GM19193 (cell line): ENCODE data around the gene SV2C.

Source experiments
- POLR2A ChIP-seq: IDR thresholded peaks from 4 replicates; pipeline ENCODE4 v1.6.1; 2011; ENCODE audit not compliant: insufficient read depth, insufficient read length; ENCODE audit errors: extremely low read depth

The SV2C gene

DNA sequence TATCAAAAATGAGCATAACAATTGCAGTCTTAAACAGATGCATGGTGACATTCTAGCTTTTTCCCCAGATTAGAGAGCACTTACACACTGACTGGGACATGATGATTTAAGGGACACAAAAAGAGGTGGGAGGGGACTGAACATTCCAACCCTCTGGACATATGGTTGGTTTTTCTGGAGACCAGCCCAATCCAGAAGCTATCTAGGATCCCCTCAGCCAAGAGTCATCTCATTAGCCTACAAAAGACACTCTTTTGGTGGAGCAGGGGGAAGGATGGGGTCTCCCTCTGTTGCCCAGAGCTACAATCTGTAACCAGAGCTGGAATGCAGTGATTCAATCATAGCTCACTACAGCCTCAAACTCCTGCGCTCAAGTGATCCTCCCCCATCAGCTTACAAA lies 222.6 kb downstream of the SV2C start:
- TF ChIP-seq POLR2A: no peak

DNA sequence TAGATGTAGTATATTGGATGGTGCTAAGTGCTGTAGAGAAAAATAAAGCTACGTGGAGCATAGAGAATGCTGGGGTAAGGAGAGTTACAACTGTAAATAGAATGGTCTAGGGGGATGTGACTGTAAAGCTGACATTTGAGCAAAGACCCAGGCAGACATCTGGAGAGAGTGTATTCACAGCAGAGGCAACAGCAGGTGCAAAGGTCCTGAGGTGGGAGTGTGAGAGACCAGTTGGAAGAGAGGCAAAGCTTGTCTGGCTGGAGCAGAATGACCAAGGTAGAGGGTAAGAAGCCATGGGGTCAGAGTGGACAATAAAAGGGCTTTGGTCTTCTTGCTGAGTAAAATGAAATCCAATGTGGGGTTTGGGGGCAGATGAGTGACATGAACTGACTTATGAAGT lies 227.0 kb downstream of the SV2C start:
- TF ChIP-seq POLR2A: no peak

DNA sequence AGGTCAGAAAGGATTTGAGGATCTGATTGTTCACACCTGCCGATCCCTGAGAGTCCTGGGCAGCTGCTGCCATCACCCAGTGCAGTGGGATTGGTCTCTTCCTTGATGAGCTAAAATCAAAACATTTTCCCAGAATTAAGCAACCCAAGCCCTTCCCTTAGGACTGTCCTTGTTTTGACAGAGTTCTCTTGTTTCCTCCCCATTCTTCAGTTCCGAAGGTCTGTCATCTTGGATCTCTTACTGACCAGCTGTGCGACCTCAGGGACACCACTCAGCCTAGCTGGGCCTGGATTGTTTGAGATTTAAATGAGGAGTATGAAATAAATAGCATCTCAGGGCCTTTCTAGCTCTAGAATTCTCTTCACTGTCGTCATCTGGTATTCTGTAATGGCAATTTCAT lies 229.6 kb downstream of the SV2C start:
- no peak for TF ChIP-seq POLR2A

DNA sequence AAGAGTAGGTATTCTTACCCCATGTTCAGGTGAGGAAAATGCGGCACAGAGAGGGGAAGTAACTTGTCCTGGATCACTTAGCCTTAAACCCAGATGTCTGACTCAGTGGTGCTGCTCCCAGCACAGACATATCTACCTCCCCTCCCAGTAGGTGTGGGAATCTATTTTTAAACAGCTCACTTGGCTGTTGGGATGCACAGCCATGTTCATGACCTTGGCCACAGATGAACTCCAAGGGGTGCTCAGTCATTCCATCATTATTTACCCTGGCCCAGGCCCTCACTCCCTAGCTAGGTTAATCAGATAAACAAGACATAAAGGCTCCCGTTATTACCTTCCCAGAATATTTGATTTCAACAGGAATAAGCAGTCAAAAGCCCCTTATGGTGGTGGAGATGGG lies 231.5 kb downstream of the SV2C start:
- no peak for TF ChIP-seq POLR2A

DNA sequence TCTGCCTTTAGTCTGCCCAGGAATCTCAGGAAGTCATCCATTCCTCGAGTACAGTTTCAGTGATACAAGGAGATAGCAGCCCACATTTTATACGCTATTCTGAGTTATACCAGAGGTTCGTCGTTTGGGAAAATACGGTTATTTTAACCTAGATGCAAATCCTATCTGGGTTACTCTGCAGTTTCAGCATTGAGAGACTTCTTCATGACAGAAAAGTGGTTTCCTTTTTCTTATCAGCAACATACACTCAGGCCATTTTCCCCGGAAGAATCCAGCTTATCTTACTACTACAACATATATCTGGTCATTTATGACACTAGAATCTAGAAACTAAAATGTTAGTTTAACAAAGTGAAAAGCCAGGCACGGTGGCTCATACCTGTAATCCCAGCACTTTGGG lies 236.5 kb downstream of the SV2C start:
- no peak for TF ChIP-seq POLR2A

DNA sequence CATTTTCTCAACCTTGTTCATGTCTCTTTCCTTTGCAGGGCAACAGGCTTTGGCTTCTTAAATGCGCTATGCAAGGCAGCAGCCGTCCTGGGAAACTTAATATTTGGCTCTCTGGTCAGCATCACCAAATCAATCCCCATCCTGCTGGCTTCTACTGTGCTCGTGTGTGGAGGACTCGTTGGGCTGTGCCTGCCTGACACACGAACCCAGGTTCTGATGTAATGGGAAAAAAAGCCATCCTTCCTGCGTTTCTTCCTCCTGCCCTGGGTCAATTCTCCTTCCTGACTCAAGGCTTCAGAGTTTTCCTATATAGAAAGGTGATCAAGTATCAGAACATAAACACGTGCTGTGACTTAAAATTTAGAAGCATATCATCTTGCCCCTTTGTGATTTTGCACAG lies 242.1 kb downstream of the SV2C start:
- TF ChIP-seq POLR2A: no peak

DNA sequence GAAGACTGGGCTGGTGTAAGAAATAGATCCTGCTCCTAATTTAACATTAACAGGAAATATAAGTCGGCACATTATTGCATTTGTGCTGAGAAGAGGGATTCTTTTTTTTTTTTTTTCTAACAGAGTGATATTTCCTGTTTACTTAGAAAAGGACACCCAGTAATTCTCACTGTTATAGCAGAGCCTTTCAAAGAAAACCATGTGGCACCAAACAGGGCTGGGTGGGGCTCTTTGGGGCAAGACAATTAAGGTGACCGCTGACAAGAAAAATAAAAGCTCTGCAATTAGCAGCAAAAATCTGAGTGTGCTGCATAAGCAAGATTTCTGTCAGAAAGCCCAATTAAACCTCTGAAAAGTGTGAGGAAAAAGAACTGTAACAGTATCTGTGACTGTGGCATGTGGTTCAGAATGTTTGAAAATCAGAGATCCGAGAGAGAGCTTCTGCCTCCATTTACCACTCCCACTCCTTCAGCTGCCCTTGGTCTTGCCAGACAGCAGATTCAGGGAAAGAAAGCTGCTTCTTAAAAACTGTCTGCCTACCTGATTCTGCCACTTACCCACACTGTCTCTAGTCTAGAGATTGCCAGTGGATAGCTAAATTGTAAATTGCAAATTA lies 242.8 kb downstream of the SV2C start:
- TF ChIP-seq POLR2A: no peak

DNA sequence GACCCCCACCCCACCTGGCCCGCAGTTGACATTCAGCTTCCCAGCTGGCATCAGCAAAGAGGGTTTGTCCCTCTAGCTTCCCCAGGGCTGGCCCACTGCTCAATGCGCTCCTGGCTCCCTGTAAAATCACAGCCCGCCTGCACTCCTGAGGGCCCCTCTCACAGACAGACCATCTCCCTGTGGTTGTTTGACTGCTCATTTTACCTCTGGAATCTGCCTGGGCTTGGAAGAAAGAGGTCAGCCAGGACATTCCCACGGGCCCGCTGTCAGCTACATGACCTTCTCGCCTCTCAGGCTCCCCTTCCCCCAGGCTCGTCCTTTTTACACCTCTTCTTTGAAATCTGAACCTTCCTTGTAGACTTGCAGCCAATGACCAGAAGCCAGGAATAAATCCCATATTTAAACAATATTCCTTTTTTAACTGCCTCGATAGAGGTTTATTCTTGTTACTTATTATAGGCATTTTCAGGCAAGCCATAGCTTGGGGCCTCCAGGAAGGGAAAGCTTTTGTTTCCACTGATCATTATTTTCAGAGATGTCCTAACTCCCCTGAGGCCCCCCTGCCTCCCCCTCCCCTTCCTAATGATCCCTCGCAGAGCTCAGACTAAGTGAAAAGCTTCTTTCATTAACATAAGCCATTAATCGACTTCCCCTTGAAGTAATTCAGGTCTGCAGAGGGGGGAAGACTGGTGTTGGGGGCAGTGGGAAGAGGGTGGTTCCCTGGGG lies 243.6 kb downstream of the SV2C start:
- no peak for TF ChIP-seq POLR2A

DNA sequence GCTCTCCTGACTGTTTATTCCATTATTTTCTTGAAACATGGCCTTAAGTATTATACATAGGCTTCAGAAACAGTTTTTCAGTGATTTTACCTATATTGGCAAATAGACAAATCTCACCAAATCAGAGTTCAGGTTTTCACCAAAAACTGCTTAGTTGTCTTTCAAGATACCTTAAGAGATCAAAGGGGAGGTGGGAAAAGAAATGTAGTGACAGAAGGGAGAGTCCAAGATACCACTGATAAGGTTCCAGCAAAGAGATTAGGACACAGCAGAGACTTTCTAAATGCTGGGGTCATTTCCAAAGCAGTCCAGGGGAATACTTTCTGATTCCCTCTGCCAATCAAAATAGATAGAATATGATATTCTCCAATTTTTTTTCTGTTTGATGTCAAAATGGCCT lies 246.2 kb downstream of the SV2C start:
- TF ChIP-seq POLR2A: no peak

DNA sequence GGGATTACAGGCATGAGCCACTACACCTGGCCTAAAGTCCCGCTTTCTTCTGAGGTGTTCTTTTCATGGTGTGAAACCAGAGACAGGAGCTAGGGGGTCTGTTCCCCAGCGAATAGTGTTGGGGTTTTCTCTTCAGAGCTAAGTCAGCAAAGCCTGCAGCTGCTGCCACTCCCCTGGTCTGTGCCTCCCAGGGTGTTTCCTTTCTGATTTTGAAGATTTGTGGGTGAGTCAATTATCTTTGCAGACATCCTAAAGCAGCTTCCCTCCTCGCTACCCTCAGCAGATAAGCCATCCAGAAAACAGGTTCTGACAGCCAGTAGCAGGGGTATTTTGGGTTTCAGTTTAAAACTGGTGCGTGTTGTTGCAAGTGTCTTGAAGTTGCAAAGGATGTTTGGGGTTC lies 247.9 kb downstream of the SV2C start:
- TF ChIP-seq POLR2A: no peak

DNA sequence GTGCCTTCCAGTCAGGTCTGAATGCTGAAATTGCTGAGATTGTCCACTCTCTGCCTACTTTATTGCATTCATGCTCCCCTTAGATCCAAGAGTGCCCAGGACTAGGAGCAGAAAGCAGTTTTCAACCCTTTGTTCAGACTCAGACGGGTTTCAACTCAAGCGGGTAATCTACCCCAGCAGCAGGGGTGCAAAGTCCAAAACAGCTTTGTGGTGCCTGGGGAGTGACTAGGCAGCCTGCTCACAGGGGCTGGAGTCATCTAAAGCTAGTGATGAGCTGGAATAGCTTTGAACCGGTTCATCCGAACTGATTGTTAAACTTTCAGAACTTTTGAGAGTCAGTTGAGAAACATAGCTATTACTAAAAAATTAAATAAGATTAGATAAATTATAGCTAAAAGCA lies 248.9 kb downstream of the SV2C start:
- TF ChIP-seq POLR2A: no peak

DNA sequence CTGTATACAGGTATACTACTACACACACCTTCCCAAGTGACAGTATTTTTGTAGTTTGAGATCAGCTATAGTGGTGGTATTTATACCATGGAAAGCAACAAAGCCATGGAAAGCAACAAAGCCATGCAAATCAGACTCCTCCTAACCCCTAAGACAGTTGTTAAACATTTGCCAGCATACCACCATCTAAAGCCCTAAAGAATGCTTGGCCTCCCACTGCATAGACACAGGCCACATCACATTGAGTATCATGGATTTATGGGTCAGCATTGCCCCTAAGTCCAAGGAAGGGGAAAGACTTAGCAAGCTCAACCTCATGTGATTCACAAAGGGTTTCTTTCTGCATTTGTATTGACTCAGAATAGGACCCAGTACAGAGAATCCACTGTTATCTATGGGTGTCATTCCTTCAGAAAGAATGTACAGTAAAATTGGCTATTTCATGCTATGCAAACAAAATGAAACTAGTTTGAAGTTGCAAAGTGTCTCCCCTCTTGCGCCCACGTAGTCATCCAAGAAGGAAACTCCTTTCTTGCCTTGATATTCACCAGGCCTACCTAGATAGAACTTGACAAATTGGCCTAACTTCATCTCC lies 249.5 kb downstream of the SV2C start:
- no peak for TF ChIP-seq POLR2A

DNA sequence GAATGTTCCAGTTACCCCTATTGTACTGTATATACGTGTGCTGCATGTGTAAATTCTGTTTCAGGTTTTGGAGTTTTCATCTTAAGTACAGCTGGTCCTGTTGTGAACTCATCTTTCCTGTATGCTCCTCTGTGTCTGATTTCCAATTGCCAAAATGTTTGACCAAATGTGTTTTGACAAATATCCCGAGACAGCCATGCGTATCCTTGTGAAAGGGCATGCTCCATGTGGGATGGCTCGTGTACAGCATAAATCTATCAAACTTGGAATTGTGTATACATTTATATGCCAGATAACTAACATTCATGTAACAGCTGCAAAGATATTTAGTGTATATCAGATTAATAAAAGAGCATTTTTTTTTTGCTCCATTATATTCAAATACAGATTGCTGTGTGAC lies 250.4 kb downstream of the SV2C start:
- no peak for TF ChIP-seq POLR2A

DNA sequence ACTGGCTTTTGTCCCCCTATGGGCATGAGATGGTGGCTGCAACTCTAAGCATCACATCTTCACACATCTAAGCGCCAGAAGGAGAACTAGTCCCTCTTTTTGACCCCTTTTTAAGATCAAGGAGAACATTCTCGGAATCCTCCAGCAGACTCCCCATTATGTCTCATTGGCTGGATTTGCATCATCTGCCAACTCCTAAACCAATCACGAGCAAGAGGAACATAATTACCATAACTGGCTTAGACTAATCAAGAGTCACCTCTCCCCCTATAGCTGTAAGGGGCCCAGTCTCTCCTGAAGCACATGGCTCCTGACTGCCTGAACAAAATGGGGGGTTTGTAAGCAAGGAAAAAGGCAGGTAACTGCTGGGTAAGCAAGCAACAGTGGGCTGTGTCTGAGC lies 251.4 kb downstream of the SV2C start:
- no peak for TF ChIP-seq POLR2A

DNA sequence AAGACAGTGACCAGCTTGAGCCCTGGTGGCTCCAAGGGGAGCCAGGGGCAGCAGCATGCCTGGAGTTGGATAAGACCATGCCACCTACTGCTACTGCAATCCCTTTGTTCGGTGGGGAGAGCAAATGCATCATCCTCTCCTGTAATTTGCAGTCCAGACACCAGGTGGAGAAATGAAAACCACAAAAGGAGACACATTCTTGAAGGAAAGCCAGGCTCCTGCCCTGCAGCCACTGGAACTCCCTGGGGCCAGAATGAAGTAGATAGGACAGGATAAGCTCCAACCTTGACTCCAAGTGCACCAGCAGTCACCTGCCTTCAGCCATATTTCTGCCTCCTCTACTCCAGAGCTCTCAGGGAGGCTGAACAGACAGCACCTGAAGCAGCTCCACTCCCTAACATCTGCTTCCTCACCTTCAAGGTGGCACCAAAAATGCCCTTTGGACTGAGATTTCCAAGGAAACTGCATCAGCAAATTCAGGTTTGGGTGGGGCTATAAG lies 254.8 kb downstream of the SV2C start:
- no peak for TF ChIP-seq POLR2A

DNA sequence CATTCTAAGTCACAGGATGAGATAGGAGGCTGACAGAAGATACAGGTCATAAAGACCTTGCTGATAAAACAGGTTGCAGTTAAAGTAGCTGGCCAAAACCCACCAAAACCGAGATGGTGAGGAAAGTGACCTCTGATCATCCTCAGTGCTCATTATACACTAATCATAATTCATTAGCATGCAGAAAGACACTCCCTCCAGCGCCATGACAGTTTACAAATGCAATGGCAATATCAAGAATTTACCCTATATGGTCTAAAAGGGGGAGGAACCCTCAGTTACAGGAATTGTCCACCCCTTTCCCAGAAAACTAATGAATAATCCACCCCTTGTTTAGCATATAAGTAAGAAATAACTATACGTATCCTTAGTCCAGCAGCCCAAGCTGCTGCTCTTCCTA lies 256.7 kb downstream of the SV2C start:
- no peak for TF ChIP-seq POLR2A
